WERI-Rb-1 (cell line): ENCODE measurements around the gene IQCB1.

Source experiments
- DNase-seq: peaks from one replicate; pipeline ENCODE4 v3.0.0-alpha.2; 2020
- H3K27ac ChIP-seq: fragments of 250-450 bp; sonication (Bioruptor Pico); 2 replicates; pipeline ENCODE4 v1.5.1; 2020; ENCODE audit warnings: mild to moderate bottlenecking, moderate library complexity
- H3K27me3 ChIP-seq: fragments of 250-450 bp; sonication (Bioruptor Pico); 2 replicates; pipeline ENCODE4 v1.5.1; 2021; ENCODE audit warnings: mild to moderate bottlenecking, low read depth, moderate library complexity; ENCODE audit not compliant: insufficient read depth, severe bottlenecking
- H3K36me3 ChIP-seq: fragments of 250-450 bp; sonication (Bioruptor Pico); 2 replicates; pipeline ENCODE4 v1.5.1; 2020; ENCODE audit warnings: mild to moderate bottlenecking, moderate library complexity
- H3K4me3 ChIP-seq: 2 replicates; pipeline ENCODE4 v1.5.1; 2011; ENCODE audit warnings: low read depth, mild to moderate bottlenecking, control low read depth, low read length
- H3K9me3 ChIP-seq: fragments of 250-450 bp; sonication (Bioruptor Pico); 2 replicates; pipeline ENCODE4 v1.5.1; 2021; ENCODE audit warnings: mild to moderate bottlenecking, moderate library complexity; ENCODE audit not compliant: severe bottlenecking
- TF ChIP-seq, protein P1 (sequence below): IDR thresholded peaks from 2 replicates; pipeline ENCODE4 v1.5.1; 2011; ENCODE audit warnings: low read depth, mild to moderate bottlenecking, control low read depth, inconsistent platforms, low read length

IQCB1 gene

DNA sequence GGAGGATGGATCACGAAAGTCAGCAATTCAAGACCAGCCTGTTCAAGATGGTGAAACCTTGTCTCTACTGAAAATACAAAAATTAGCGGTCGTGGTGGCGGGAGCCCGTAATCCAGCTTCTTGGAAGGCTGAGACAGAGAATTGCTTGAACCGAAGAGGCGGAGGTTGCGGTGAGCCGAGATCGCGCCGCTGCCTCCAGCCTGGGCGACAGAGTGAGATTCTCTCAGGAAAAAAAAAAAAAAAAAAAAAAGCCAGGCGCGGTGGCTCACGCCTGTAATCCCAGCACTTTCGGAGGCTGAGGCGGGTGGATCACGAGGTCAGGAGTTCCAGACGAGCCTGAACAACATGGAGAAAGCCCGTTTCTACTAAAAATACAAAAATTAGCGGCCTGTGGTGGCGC, 5.1 kb upstream of the IQCB1 start:
- Histone ChIP-seq H3K27ac (no peak overlapping the region), H3K9me3 (no peaks in the 10 kb centered on the region), H3K4me3 (no peak overlapping the region), H3K36me3 (no peaks in the 10 kb centered on the region), H3K27me3 (no peaks in the 10 kb centered on the region)
- no peak for DNase-seq
- TF ChIP-seq, protein P1, sequence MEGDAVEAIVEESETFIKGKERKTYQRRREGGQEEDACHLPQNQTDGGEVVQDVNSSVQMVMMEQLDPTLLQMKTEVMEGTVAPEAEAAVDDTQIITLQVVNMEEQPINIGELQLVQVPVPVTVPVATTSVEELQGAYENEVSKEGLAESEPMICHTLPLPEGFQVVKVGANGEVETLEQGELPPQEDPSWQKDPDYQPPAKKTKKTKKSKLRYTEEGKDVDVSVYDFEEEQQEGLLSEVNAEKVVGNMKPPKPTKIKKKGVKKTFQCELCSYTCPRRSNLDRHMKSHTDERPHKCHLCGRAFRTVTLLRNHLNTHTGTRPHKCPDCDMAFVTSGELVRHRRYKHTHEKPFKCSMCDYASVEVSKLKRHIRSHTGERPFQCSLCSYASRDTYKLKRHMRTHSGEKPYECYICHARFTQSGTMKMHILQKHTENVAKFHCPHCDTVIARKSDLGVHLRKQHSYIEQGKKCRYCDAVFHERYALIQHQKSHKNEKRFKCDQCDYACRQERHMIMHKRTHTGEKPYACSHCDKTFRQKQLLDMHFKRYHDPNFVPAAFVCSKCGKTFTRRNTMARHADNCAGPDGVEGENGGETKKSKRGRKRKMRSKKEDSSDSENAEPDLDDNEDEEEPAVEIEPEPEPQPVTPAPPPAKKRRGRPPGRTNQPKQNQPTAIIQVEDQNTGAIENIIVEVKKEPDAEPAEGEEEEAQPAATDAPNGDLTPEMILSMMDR, result no peak

DNA sequence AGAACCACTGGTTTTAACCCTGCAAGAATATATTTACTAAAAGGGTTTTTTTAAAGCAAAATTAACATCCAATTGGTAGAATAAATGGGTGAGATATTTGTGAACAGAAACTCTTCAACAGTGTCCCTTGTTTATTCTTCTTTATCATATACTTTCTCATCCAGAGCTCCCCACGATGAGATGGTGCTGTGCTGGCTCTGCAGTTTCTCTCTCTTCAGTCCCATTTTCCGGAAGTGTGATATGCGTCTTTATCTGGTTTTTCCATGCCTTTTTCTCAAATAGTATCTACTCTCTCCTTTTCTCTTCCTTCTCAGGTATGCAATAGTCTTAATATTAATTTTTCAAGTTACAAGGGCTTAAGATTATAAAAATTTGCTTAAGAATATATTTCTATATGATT, 1.6 kb upstream of the IQCB1 start:
- Histone ChIP-seq H3K36me3 (peaks cover 21% of the 10 kb centered on the region), H3K27ac (no peak overlapping the region), H3K4me3 (no peak overlapping the region), H3K27me3 (no peaks in the 10 kb centered on the region), H3K9me3 (no peaks in the 10 kb centered on the region)
- DNase-seq, result no peak
- TF ChIP-seq, protein P1, result no peak

DNA sequence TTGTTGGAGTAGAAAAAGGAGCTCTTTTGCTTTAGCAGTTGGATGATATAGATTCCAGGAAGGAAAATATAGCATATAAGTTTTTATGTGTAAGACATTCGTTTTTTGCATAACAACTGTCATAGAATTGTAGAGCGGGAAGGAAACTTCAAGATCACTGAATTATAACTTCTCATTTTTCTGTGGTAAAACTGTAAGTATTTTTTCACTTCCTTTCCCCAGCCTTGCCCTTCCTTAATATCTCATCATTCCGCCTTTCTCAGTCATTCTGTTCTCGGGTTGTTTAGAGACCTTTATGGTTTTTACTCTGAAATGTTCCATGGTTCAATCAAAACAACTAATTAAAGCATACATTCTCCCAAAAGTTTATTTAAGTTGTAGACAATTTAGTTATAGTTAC, 1.2 kb upstream of the IQCB1 start:
- TF ChIP-seq, protein P1, result no peak
- Histone ChIP-seq H3K4me3 (peak overlapping the region; percentile 99), H3K27me3 (no peaks in the 10 kb centered on the region), H3K27ac (no peak overlapping the region), H3K9me3 (no peaks in the 10 kb centered on the region), H3K36me3 (peaks cover 23% of the 10 kb centered on the region)
- no peak for DNase-seq

DNA sequence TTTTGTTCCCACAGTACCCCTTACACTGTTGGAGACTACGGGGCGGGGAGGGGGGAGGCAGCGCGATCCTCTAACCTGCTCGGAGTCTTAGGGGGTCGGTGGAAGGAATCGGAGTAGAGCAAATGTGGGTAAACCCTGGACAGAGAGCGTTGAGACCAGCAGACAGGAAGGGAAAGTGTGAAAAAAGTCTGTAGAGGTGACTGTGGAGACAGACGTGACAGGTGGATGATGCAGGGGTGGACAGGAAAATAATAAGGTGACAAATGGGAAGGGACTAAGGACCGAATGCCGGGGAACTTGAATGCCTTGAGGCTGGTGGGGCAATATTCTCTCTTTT, 573 bp upstream of the IQCB1 start:
- H3K4me3 ChIP-seq, result peak overlapping the region; percentile 99
- peak overlapping the region; percentile 34 for H3K27ac ChIP-seq
- TF ChIP-seq, protein P1, result no peak
- peaks cover 23% of the 10 kb centered on the region for H3K36me3 ChIP-seq
- H3K9me3 ChIP-seq, result no peaks in the 10 kb centered on the region
- H3K27me3 ChIP-seq, result no peaks in the 10 kb centered on the region
- no peak for DNase-seq

DNA sequence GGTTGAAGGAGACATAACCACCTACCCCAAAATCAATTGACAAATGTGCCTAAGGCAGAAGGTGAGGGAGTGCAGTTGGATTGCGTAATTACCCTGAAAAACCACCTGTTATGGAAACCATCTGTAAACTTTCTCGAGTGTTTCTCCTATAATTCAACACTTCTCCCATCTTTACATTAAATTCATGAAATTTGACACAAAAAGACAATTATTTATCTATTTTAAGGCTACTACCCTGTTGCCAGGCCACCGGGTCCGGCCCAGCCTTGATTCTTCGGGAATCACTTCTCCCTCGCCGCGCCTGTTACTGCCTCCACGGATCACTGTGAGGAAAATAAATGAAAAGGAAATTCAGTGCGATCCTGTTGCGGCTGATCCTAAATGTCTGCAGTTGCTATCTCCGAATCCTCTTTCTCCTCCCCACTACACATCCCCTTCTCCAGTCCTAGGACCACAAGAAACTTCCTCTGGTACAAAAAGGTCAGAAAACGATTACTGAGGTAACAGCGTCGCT, 646 bp downstream of the IQCB1 start:
- H3K9me3 ChIP-seq, result no peaks in the 10 kb centered on the region
- peak overlapping the region; percentile 99 for H3K4me3 ChIP-seq
- H3K27me3 ChIP-seq, result no peaks in the 10 kb centered on the region
- H3K27ac ChIP-seq, result peak overlapping the region; percentile 80
- H3K36me3 ChIP-seq, result peaks cover 27% of the 10 kb centered on the region
- no peak for DNase-seq
- TF ChIP-seq, protein P1, result no peak

DNA sequence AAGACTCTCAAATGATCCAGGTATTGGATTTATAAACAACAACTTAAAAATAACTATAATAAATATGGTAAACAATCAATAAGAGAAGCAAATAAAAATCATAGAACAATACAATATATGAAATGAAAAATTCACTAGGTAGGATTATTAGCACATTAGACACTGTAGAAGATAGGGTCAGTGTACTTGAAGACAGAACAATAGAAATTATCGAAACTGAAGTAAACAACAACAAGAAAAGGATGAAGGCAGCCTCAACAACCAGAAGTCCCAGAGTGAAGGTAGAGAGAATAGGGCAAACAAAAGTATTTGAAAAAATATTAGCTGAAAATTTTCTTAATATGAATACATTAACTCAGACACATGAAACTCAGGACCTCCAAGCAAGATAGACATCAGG, 11.9 kb downstream of the IQCB1 start:
- DNase-seq, result no peak
- Histone ChIP-seq H3K27ac (no peak overlapping the region), H3K27me3 (no peaks in the 10 kb centered on the region), H3K36me3 (peaks cover 71% of the 10 kb centered on the region), H3K9me3 (peaks cover 3% of the 10 kb centered on the region), H3K4me3 (no peak overlapping the region)
- TF ChIP-seq, protein P1, result no peak
